ENCODE measurements around the gene PCDHGA11.
"Not testable (repeated sequence)": the region's sequence is repeated elsewhere in the genome, so short reads cannot be mapped to it uniquely, and the experiment has no call there.

Gene PCDHGA11

GRCh38 chr5:141432726-141433125 is 11.9 kb downstream of the PCDHGA11 start:
- DNase-seq = not testable (repeated sequence)

- DNase-seq = no peak
Measured at GRCh38 chr5:141434006-141434405, 13.2 kb downstream of the PCDHGA11 start.

GRCh38 chr5:141437221-141437620 is 16.4 kb downstream of the PCDHGA11 start:
- DNase-seq = no peak

- DNase-seq = no peak
Measured at GRCh38 chr5:141439411-141440141, 18.7 kb downstream of the PCDHGA11 start.

GRCh38 chr5:141440341-141440740 is 19.5 kb downstream of the PCDHGA11 start:
- DNase-seq = no peak

GRCh38 chr5:141441571-141442170 is 20.8 kb downstream of the PCDHGA11 start:
- no peak for DNase-seq

- no peak for DNase-seq
Measured at GRCh38 chr5:141465351-141465750, 44.5 kb downstream of the PCDHGA11 start.

All from stimulated activated CD4-positive, alpha-beta T cell treated with anti-CD3 and anti-CD28 coated beads, Interleukin-2, amount 100 ng/mL, for 24 hours (primary cell).